ENCODE measurements around the gene MIB1. TPM values are rescaled to one million over a fixed set of nuclear protein-coding genes. Genes with fewer than 3 reads are reported as not detected.
"Not testable (repeated sequence)": the region's sequence is repeated elsewhere in the genome, so short reads cannot be mapped to it uniquely, and the experiment has no call there.

Gene MIB1
- total RNA-seq, 1 donor from 2014 or later = 29.0 TPM

GRCh38 chr18:21741562-21742314 lies 1.1 kb downstream of the MIB1 start:
- DNase-seq (ENCODE audit: low spot score) = no peak
- intact Hi-C loops (cut with DNase I) = loop anchor here (2.0 to 10.0 kb wide), 4 partner anchors 37 to 426 kb away; partner anchors contain the start of genes ABHD3, GATA6 and SNRPD1

DNA sequence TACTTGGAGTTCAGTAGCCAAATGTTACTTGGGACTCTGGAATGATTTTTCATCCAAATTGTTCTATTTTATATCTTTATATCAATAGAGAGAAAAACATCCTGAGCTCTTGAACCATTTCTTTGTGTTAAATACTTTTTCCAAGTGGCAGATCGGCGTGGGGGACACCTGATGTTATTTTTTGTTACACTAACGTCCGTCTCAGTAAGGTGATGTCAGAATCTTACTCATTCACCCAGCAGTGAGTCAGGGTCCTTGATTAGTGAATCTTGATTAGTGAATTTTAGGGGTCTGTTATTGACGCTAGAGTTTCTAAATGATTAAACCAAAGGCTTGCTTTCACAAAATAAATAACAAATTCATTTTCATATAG lies 1.7 kb downstream of the MIB1 start:
- DNase-seq (ENCODE audit: low spot score) = no peak
- intact Hi-C loops (cut with DNase I) = loop anchor here (5.0 to 10.0 kb wide), 3 partner anchors 82 to 425 kb away; partner anchors contain the start of genes GATA6 and SNRPD1

GRCh38 chr18:21743166-21743832 lies 2.7 kb downstream of the MIB1 start:
- no peak for DNase-seq (ENCODE audit: low spot score)
- intact Hi-C loops (cut with DNase I) = loop anchor here (5.0 to 10.0 kb wide), 3 partner anchors 82 to 424 kb away; partner anchors contain the start of genes GATA6 and SNRPD1

DNA sequence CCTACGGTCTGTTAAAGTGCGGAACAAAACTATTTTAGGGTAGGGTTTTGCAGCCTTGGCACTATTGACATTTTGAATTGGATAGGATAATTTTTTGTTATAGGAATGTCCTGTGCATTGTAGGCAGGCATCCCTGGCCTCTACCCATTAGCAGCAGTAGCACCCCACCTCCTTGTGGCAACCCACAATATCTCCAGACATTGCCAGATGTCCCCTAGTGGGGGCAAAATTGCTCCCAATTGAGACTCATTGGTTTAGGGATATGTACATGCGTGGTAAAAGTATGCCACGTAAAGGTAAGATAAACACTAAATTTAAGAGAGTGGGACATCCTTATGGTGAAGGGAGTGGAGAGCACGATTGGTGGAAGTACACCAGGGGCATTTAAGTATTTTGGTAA lies 4.6 kb downstream of the MIB1 start:
- intact Hi-C loops (cut with DNase I) = loop anchor here (10.0 kb wide), 1 partner anchor 80 kb away; no protein-coding TSS in a partner anchor
- DNase-seq (ENCODE audit: low spot score) = no peak

DNA sequence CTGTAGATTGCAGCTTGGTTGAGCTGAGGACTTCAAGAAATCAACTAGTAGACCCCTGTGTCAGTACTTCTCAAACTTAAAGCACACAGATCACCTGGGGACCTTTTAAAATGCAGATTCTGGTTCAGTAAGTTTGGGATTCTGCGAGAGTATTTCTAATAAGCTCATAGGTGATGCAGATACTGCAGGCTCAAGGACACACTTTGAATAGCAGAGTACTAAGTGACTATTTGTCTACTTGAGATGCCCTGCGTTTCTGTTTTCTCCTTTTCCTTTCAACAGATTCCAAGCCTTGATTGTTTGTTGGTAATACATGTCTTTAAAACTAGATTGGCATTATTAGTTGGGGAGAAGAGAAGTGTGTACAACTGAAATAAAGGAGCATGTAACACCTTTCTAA lies 6.7 kb downstream of the MIB1 start:
- no peak for DNase-seq (ENCODE audit: low spot score)
- intact Hi-C loops (cut with DNase I) = loop anchor here (10.0 kb wide), 1 partner anchor 78 kb away; no protein-coding TSS in a partner anchor

DNA sequence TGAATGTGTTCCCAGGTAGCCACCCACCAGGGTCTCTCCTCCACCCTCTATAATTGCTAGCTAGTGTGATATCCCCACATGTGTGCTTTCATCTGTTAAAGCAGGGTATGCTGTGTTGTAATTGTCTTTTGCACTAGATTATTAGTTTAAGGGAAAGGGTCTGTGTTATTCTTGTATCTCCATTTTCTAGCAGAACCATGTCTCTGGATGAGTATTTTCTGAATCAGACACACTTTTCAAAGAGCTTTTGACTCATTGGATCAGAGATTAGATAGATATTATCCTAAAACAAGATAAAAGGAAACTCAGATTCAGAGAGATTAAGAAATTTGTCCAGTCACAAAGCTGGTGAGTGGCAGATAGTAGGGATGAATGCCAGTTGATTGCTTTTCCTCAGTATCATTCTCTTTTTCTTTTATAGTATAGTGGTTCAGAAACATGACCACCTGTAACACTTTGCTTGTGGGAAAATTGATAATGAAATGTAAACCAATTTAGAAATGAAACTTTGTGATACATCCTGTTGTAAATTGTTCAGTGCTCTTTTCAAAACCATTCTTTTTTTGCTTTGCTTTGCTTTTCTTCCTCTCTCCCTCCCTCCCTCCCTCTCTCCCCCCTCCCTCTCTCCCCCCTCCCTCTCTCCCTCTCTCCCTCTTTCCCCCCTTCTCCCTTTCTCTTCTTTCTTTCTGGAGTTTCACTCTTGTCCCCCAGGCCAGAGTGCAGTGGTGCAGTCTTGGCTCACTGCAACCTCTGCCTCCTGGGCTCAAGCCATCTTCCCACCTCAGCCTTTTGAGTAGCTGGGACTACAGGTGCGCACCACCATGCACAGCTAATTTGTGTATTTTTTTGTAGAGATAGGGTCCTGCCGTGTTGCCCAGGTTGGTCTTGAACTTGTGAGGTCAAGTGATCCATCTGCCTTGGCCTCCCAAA lies 7.4 kb downstream of the MIB1 start:
- intact Hi-C loops (cut with DNase I) = loop anchor here (10.0 kb wide), 1 partner anchor 77 kb away; no protein-coding TSS in a partner anchor
- DNase-seq (ENCODE audit: low spot score) = no peak

DNA sequence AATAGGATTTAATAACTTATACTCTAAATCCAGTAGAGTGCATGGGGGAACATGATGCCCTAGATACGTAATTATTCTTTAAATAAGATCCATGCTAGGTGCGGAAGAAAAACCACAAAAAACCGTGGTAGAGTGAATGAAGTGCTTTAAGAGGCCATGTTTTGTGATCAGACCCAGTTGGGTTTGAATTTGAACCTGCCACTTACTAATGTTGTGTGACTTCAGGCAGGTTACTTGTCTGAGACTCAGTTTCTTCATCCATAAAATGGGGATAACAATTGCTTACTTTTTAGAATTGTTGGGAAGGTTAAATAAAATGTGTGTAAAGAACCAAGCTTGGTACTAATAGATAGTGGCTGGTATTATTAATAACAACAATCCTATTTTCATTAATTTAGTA lies 17.2 kb downstream of the MIB1 start:
- DNase-seq (ENCODE audit: low spot score) = no peak
- intact Hi-C loops (cut with DNase I) = no loop called here

DNA sequence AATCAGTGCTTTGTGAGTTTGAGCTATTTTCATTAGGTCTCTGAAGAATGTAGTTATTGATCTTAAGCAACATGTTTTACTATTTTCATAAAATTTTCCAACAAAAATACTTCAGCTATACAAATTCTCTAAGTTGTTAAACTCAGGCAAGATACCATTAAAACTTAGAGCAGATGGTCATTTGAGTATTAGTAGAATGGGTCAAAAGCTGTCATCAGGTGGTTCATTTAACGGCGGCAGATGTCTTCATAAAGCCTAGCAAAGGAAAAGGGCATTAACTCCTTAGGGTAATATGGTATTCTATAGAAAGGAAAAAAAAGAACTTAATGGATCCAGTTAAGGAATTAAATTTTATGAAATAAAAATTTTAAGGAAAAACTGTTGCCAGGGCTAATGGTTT lies 19.2 kb downstream of the MIB1 start:
- intact Hi-C loops (cut with DNase I) = no loop called here
- no peak for DNase-seq (ENCODE audit: low spot score)

GRCh38 chr18:21760321-21760720 lies 19.7 kb downstream of the MIB1 start:
- intact Hi-C loops (cut with DNase I) = no loop called here

GRCh38 chr18:21761471-21762115 lies 21.0 kb downstream of the MIB1 start:
- DNase-seq (ENCODE audit: low spot score) = no peak
- intact Hi-C loops (cut with DNase I) = no loop called here

More at GRCh38 chr18:21760321-21760720, 19.7 kb downstream of the MIB1 start:
- DNase-seq (ENCODE audit: low spot score) = no peak

- intact Hi-C loops (cut with DNase I) = no loop called here
- DNase-seq (ENCODE audit: low spot score) = no peak
Observed at GRCh38 chr18:21762181-21762772, 21.7 kb downstream of the MIB1 start.

DNA sequence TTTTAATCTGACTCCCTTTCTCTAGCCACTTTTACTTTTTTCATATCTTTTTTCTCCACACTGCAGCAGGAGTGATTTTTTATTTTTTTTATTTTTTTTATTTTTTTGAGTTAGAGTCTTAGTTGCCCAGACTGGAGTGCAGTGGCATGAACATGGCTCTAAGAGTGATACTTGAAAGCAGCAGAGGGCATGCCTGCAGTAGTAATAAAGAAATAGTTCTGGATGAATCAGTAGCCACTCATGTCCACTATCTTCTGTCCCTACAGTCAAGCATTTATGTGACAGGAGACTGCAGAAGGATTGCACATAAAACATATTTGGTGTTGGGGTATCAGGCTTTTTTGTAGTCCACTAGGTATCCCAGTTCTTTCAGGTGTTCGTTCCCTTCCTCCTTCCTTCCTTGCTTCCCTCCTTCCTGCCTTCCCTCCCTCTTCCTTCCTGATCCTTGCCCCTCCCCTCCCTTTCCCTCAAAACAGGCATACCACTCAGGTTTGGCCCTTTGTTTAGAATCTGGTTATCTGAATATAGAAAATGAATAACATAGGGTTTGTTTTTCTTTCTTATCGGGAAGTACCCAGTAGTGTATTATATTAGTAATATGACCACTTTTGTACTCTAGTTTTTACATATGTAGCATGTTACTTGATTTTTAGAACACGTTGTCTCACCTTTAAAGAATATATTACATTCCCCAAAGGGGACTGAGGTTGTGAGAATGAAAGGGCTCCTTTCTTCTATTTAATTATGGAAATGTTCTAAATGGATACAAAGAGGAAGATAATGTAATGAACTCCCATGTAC lies 23.5 kb downstream of the MIB1 start:
- intact Hi-C loops (cut with DNase I) = no loop called here
- DNase-seq (ENCODE audit: low spot score) = no peak

GRCh38 chr18:21769206-21769605 lies 28.6 kb downstream of the MIB1 start:
- no peak for DNase-seq (ENCODE audit: low spot score)
- intact Hi-C loops (cut with DNase I) = no loop called here

GRCh38 chr18:21774722-21775121 lies 34.1 kb downstream of the MIB1 start:
- no peak for DNase-seq (ENCODE audit: low spot score)
- intact Hi-C loops (cut with DNase I) = no loop called here

DNA sequence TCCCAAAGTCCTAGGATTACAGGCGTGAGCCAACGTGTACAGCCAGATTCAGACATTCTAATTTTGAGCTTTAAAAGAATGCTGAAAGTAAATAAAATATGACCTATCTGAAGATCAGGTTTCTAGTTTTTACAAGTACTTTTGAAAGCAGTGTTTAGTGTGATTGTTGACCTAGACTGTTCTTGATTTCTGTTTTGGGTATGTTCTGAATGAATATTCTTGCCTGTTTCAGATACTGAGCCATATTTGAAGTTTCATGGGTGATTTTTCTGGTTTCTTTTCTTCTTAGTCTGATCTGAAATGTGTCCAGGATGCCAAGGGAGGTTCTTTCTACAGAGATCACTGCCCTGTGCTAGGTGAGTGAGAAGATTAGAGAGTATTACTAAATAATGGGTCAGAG lies 37.2 kb downstream of the MIB1 start:
- intact Hi-C loops (cut with DNase I) = no loop called here
- DNase-seq (ENCODE audit: low spot score) = no peak

GRCh38 chr18:21786526-21786925 lies 45.9 kb downstream of the MIB1 start:
- intact Hi-C loops (cut with DNase I) = no loop called here
- no peak for DNase-seq (ENCODE audit: low spot score)

- DNase-seq (ENCODE audit: low spot score); intact Hi-C loops (cut with DNase I): not testable (repeated sequence)
Observed at GRCh38 chr18:21796089-21796488, 55.5 kb downstream of the MIB1 start.

- intact Hi-C loops (cut with DNase I) = no loop called here
- no peak for DNase-seq (ENCODE audit: low spot score)
Observed at GRCh38 chr18:21798126-21798525, 57.5 kb downstream of the MIB1 start.
